WTC11 (cell line): ENCODE data around the gene BCL2L12. TPM values are rescaled to one million over a fixed set of nuclear protein-coding genes. Genes with fewer than 3 reads are reported as not detected.

Experiments used
- ATAC-seq: fragments of 200-7000 bp; cut with Tn5 transposase; 2 replicates; pipeline ENCODE4 v1.10.0; 2021; ENCODE audit warnings: mild to moderate bottlenecking, moderate library complexity
- CTCF ChIA-PET: fragments of 300-600 bp; sonication (Branson Sonifier 250); formaldehyde crosslinking; loops from one replicate; lab custom pipeline; 2021; ENCODE audit warnings: antibody characterized with exemption; lab: Charles Lee
- POLR2A ChIA-PET: fragments of 350-600 bp; sonication (Branson Sonifier 250); formaldehyde crosslinking; loops from one replicate; lab custom pipeline; 2021; ENCODE audit warnings: antibody characterized with exemption; lab: Charles Lee
- DNase-seq: peaks from one replicate; pipeline ENCODE4 v3.0.0; 2021; ENCODE audit warnings: low spot score
- H3K27ac Mint-ChIP-seq: 2 replicates; pipeline ENCODE4 v1.8.0; 2021; ENCODE audit warnings: mixed read lengths
- H3K27me3 Mint-ChIP-seq: 2 replicates; pipeline ENCODE4 v1.8.0; 2021; ENCODE audit warnings: low read depth, mild to moderate bottlenecking, moderate library complexity, mixed read lengths
- H3K36me3 Mint-ChIP-seq: 2 replicates; pipeline ENCODE4 v1.8.0; 2021; ENCODE audit warnings: mixed read lengths
- H3K4me1 Mint-ChIP-seq: 2 replicates; pipeline ENCODE4 v1.8.0; 2022; ENCODE audit warnings: mixed read lengths
- H3K4me3 Mint-ChIP-seq: 2 replicates; pipeline ENCODE4 v1.8.0; 2021; ENCODE audit warnings: mild to moderate bottlenecking, moderate library complexity, mixed read lengths
- H3K9me3 Mint-ChIP-seq: 2 replicates; pipeline ENCODE4 v1.8.0; 2021; ENCODE audit warnings: mixed read lengths
- CREB1 ChIP-seq: sonication (generic); formaldehyde crosslinking; IDR thresholded peaks from 2 replicates; pipeline ENCODE4 v1.8.0; 2023; ENCODE audit warnings: mild to moderate bottlenecking, missing genetic modification reagents
- CREM ChIP-seq: sonication (generic); formaldehyde crosslinking; IDR thresholded peaks from 2 replicates; pipeline ENCODE4 v1.8.1; 2022; ENCODE audit warnings: mild to moderate bottlenecking, missing genetic modification reagents, moderate library complexity
- FOXK1 ChIP-seq: sonication (generic); formaldehyde crosslinking; IDR thresholded peaks from 2 replicates; pipeline ENCODE4 v1.8.0; 2022; ENCODE audit warnings: mild to moderate bottlenecking, moderate library complexity, missing genetic modification reagents
- GTF2I ChIP-seq: fragments of 250-450 bp; sonication (Bioruptor Pico); conservative IDR thresholded peaks from 2 replicates; pipeline ENCODE4 v1.4.0; 2021; ENCODE audit warnings: mild to moderate bottlenecking
- HMGA2 ChIP-seq: fragments of 250-450 bp; sonication (Bioruptor Pico); IDR thresholded peaks from 2 replicates; pipeline ENCODE4 v1.4.0; 2021; ENCODE audit warnings: mild to moderate bottlenecking, moderate library complexity
- JAZF1 ChIP-seq: fragments of 250-450 bp; sonication (Bioruptor Pico); IDR thresholded peaks from 2 replicates; pipeline ENCODE4 v1.9.0; 2021; ENCODE audit warnings: moderate library complexity, mild to moderate bottlenecking, inconsistent platforms
- MXD4 ChIP-seq: fragments of 250-450 bp; sonication (Bioruptor Pico); IDR thresholded peaks from 2 replicates; pipeline ENCODE4 v1.8.0; 2021; ENCODE audit warnings: mild to moderate bottlenecking, moderate library complexity, borderline replicate concordance
- NR1H2 ChIP-seq: sonication (generic); formaldehyde crosslinking; IDR thresholded peaks from 2 replicates; pipeline ENCODE4 v1.9.0; 2021; ENCODE audit warnings: mild to moderate bottlenecking, moderate library complexity, missing genetic modification reagents
- SP1 ChIP-seq: sonication (generic); formaldehyde crosslinking; conservative IDR thresholded peaks from 2 replicates; pipeline ENCODE4 v1.8.1; 2022; ENCODE audit warnings: missing genetic modification reagents
- TEAD1 ChIP-seq: sonication (generic); formaldehyde crosslinking; IDR thresholded peaks from 2 replicates; pipeline ENCODE4 v1.8.0; 2022; ENCODE audit warnings: mild to moderate bottlenecking, missing genetic modification reagents
- TP53 ChIP-seq: sonication (generic); formaldehyde crosslinking; IDR thresholded peaks from 2 replicates; pipeline ENCODE4 v1.8.1; 2023; ENCODE audit warnings: mild to moderate bottlenecking, missing genetic modification reagents
- total RNA-seq: library from RNA; stranded (reverse); gene quantifications from 3 replicates; pipeline ENCODE4 v1.2.3, GENCODE V29; 2021
- TF ChIP-seq, protein P1 (sequence below): sonication (generic); formaldehyde crosslinking; IDR thresholded peaks from 2 replicates; pipeline ENCODE4 v1.8.0; 2022; ENCODE audit warnings: mild to moderate bottlenecking, missing genetic modification reagents
- TF ChIP-seq, protein P2 (sequence below): fragments of 200-600 bp; IDR thresholded peaks from 2 replicates; pipeline ENCODE4 v1.8.0; 2022; ENCODE audit warnings: antibody characterized with exemption
- TF ChIP-seq, protein P3 (sequence below): sonication (generic); formaldehyde crosslinking; IDR thresholded peaks from 2 replicates; pipeline ENCODE4 v1.8.1; 2022; ENCODE audit warnings: mild to moderate bottlenecking, missing genetic modification reagents, moderate library complexity, borderline replicate concordance
- TF ChIP-seq, protein P4 (sequence below): fragments of 250-450 bp; sonication (Bioruptor Pico); IDR thresholded peaks from 2 replicates; pipeline ENCODE4 v2.1.2; 2022; ENCODE audit warnings: mild to moderate bottlenecking, moderate library complexity
- TF ChIP-seq, protein P5 (sequence below): sonication (generic); formaldehyde crosslinking; IDR thresholded peaks from 2 replicates; pipeline ENCODE4 v1.8.1; 2022; ENCODE audit warnings: low read depth, mild to moderate bottlenecking, moderate library complexity, missing genetic modification reagents, borderline replicate concordance
- TF ChIP-seq, protein P6 (sequence below): fragments of 250-450 bp; sonication (Bioruptor Pico); IDR thresholded peaks from 2 replicates; pipeline ENCODE4 v1.9.0; 2021; ENCODE audit warnings: mild to moderate bottlenecking, borderline replicate concordance
- TF ChIP-seq, protein P7 (sequence below): sonication (generic); formaldehyde crosslinking; IDR thresholded peaks from 2 replicates; pipeline ENCODE4 v1.8.1; 2023; ENCODE audit warnings: mild to moderate bottlenecking, missing genetic modification reagents, moderate library complexity

BCL2L12 gene
- total RNA-seq, 1 experiment from 2014 or later: 146 TPM

DNA sequence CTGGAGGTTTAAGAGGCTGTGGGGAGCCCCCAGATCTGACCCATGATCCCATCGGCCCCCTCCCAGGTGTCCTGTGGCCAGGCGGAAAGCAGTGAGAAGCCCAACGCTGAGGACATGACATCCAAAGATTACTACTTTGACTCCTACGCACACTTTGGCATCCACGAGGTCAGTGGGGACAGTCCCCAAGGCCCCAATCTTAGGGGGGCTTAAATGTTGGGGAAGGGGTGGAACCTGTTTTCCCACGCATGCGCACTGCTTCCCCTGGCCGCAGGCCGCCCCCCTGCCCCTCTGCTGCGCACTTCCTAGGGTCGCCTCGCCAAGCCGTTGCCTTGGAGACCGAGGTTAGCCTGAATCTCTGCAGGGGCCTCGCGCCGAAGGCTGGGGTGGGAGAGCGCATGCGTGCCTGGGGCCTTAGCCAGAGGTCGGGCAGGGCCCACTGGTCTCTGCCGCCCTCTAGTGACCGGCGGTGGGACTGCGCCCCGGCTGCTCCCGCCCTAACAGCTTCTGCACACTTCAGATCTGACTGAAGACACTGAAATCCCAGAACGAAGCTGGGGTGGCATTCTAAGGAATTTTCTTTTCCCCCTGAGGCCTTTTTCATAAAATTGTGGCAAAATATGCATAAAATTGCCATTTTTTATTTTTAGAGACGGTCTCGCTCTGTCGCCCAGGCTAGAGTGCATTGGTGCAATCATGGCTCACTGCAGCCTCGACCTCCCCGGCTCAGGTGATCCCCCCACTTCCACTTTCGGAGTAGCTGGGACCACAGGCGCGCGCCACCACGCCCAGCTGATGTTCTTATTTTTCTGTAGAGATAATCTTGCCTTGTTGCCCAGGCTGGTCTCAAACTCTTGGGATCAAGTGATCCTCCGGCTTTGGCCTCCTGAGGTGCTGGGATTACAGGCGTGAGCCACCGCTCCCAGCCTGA, 15.0 kb downstream of the BCL2L12 start:
- ATAC-seq: peak; percentile 13
- Mint-ChIP-seq H3K27me3 (no peaks in the 10 kb centered on the region), H3K9me3 (no peaks in the 10 kb centered on the region), H3K36me3 (peaks cover 41% of the 10 kb centered on the region), H3K27ac (peak overlapping the region; percentile 92), H3K4me3 (0 out of 2 replicates have a peak overlapping the region, but pooled peaks have one; percentile 46), H3K4me1 (peaks cover 37% of the 10 kb centered on the region)
- TF ChIP-seq, protein P1, sequence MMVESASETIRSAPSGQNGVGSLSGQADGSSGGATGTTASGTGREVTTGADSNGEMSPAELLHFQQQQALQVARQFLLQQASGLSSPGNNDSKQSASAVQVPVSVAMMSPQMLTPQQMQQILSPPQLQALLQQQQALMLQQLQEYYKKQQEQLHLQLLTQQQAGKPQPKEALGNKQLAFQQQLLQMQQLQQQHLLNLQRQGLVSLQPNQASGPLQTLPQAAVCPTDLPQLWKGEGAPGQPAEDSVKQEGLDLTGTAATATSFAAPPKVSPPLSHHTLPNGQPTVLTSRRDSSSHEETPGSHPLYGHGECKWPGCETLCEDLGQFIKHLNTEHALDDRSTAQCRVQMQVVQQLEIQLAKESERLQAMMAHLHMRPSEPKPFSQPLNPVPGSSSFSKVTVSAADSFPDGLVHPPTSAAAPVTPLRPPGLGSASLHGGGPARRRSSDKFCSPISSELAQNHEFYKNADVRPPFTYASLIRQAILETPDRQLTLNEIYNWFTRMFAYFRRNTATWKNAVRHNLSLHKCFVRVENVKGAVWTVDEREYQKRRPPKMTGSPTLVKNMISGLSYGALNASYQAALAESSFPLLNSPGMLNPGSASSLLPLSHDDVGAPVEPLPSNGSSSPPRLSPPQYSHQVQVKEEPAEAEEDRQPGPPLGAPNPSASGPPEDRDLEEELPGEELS: peak; percentile 60; the same call in 1 of the 2 replicates
- no peak for TF ChIP-seq FOXK1 (CRISPR knock-in tag)
- TF ChIP-seq SP1: peak; percentile 34; the same call in 1 of the 2 replicates
- TF ChIP-seq, protein P2, sequence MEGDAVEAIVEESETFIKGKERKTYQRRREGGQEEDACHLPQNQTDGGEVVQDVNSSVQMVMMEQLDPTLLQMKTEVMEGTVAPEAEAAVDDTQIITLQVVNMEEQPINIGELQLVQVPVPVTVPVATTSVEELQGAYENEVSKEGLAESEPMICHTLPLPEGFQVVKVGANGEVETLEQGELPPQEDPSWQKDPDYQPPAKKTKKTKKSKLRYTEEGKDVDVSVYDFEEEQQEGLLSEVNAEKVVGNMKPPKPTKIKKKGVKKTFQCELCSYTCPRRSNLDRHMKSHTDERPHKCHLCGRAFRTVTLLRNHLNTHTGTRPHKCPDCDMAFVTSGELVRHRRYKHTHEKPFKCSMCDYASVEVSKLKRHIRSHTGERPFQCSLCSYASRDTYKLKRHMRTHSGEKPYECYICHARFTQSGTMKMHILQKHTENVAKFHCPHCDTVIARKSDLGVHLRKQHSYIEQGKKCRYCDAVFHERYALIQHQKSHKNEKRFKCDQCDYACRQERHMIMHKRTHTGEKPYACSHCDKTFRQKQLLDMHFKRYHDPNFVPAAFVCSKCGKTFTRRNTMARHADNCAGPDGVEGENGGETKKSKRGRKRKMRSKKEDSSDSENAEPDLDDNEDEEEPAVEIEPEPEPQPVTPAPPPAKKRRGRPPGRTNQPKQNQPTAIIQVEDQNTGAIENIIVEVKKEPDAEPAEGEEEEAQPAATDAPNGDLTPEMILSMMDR: peak; percentile 99
- TF ChIP-seq, protein P3, sequence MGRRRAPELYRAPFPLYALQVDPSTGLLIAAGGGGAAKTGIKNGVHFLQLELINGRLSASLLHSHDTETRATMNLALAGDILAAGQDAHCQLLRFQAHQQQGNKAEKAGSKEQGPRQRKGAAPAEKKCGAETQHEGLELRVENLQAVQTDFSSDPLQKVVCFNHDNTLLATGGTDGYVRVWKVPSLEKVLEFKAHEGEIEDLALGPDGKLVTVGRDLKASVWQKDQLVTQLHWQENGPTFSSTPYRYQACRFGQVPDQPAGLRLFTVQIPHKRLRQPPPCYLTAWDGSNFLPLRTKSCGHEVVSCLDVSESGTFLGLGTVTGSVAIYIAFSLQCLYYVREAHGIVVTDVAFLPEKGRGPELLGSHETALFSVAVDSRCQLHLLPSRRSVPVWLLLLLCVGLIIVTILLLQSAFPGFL: no peak
- TF ChIP-seq HMGA2: 0 out of 2 replicates have a peak, but pooled peaks have one; percentile 5
- ChIA-PET POLR2A (interaction anchor here (0.6 to 1.1 kb wide), 2 partner anchors 10 to 40 kb away, joined by 3 to 4 read pairs; no protein-coding TSS in a partner anchor), CTCF (interaction anchor here (0.6 to 1.4 kb wide), 28 partner anchors 8 to 202 kb away, joined by 3 to 16 read pairs (median 4); partner anchors contain the start of genes ADM5, AP2A1, BCL2L12 and CPT1C)
- peak; percentile 99 for DNase-seq

DNA sequence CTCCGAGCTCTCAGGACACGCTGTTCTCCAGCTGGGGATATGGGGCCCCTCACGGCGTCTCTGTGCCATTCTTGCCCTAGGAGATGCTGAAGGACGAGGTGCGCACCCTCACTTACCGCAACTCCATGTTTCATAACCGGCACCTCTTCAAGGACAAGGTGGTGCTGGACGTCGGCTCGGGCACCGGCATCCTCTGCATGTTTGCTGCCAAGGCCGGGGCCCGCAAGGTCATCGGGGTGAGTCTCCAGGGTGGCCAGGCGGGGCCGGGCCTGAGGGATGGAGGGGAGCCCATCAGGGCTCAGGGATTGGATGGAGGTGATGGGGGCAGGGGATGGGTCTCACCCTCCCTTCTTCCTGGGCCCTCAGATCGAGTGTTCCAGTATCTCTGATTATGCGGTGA, 16.1 kb downstream of the BCL2L12 start:
- Mint-ChIP-seq H3K9me3 (no peaks in the 10 kb centered on the region), H3K27me3 (no peaks in the 10 kb centered on the region), H3K4me3 (no peak overlapping the region), H3K27ac (no peak overlapping the region), H3K36me3 (peaks cover 47% of the 10 kb centered on the region), H3K4me1 (peaks cover 39% of the 10 kb centered on the region)
- ATAC-seq: no peak
- DNase-seq: no peak
- CTCF ChIA-PET: interaction anchor here (0.6 to 1.2 kb wide), 2 partner anchors 18 to 33 kb away, joined by 3 to 4 read pairs; no protein-coding TSS in a partner anchor
- POLR2A ChIA-PET: interaction anchor here (1.1 kb wide), 1 partner anchor 8 kb away, joined by 4 read pairs; no protein-coding TSS in a partner anchor
- TF ChIP-seq TP53: no peak
- TF ChIP-seq, protein P4, sequence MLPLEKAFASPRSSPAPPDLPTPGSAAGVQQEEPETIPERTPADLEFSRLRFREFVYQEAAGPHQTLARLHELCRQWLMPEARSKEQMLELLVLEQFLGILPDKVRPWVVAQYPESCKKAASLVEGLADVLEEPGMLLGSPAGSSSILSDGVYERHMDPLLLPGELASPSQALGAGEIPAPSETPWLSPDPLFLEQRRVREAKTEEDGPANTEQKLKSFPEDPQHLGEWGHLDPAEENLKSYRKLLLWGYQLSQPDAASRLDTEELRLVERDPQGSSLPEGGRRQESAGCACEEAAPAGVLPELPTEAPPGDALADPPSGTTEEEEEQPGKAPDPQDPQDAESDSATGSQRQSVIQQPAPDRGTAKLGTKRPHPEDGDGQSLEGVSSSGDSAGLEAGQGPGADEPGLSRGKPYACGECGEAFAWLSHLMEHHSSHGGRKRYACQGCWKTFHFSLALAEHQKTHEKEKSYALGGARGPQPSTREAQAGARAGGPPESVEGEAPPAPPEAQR (CRISPR knock-in tag): no peak
- TF ChIP-seq, protein P5, sequence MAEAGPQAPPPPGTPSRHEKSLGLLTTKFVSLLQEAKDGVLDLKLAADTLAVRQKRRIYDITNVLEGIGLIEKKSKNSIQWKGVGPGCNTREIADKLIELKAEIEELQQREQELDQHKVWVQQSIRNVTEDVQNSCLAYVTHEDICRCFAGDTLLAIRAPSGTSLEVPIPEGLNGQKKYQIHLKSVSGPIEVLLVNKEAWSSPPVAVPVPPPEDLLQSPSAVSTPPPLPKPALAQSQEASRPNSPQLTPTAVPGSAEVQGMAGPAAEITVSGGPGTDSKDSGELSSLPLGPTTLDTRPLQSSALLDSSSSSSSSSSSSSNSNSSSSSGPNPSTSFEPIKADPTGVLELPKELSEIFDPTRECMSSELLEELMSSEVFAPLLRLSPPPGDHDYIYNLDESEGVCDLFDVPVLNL (CRISPR knock-in tag): no peak
- no peak for TF ChIP-seq CREB1
- no peak for TF ChIP-seq NR1H2
- TF ChIP-seq GTF2I (CRISPR knock-in tag): no peak
- TF ChIP-seq MXD4: no peak
- TF ChIP-seq, protein P6, sequence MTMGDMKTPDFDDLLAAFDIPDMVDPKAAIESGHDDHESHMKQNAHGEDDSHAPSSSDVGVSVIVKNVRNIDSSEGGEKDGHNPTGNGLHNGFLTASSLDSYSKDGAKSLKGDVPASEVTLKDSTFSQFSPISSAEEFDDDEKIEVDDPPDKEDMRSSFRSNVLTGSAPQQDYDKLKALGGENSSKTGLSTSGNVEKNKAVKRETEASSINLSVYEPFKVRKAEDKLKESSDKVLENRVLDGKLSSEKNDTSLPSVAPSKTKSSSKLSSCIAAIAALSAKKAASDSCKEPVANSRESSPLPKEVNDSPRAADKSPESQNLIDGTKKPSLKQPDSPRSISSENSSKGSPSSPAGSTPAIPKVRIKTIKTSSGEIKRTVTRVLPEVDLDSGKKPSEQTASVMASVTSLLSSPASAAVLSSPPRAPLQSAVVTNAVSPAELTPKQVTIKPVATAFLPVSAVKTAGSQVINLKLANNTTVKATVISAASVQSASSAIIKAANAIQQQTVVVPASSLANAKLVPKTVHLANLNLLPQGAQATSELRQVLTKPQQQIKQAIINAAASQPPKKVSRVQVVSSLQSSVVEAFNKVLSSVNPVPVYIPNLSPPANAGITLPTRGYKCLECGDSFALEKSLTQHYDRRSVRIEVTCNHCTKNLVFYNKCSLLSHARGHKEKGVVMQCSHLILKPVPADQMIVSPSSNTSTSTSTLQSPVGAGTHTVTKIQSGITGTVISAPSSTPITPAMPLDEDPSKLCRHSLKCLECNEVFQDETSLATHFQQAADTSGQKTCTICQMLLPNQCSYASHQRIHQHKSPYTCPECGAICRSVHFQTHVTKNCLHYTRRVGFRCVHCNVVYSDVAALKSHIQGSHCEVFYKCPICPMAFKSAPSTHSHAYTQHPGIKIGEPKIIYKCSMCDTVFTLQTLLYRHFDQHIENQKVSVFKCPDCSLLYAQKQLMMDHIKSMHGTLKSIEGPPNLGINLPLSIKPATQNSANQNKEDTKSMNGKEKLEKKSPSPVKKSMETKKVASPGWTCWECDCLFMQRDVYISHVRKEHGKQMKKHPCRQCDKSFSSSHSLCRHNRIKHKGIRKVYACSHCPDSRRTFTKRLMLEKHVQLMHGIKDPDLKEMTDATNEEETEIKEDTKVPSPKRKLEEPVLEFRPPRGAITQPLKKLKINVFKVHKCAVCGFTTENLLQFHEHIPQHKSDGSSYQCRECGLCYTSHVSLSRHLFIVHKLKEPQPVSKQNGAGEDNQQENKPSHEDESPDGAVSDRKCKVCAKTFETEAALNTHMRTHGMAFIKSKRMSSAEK (CRISPR knock-in tag): no peak
- no peak for TF ChIP-seq HMGA2
- TF ChIP-seq TEAD1: no peak
- TF ChIP-seq CREM (CRISPR knock-in tag): no peak
- no peak for TF ChIP-seq JAZF1
- TF ChIP-seq, protein P7, sequence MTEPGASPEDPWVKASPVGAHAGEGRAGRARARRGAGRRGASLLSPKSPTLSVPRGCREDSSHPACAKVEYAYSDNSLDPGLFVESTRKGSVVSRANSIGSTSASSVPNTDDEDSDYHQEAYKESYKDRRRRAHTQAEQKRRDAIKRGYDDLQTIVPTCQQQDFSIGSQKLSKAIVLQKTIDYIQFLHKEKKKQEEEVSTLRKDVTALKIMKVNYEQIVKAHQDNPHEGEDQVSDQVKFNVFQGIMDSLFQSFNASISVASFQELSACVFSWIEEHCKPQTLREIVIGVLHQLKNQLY (CRISPR knock-in tag): no peak
